Right lobe of liver (tissue), 6 donors: ENCODE data around the gene PGAP6. TPM values are rescaled to one million over a fixed set of nuclear protein-coding genes. Genes with fewer than 3 reads are reported as not detected.

Source experiments
- ATAC-seq, 4 donors: fragments of 200-7000 bp; cut with Tn5 transposase; one replicate each; pipeline ENCODE4 v1.9.1; 2020; ENCODE audit warnings: mild to moderate bottlenecking in 4 of 4, moderate library complexity in 4 of 4
- DNase-seq, 3 donors: peaks; one replicate each; pipeline ENCODE4 v3.0.0-alpha.2; 2020
- H3K27ac ChIP-seq, 3 donors: fragments of 200-600 bp; one replicate each; pipeline ENCODE4 v1.8.0; 2022
- H3K27me3 ChIP-seq, 2 donors: fragments of 200-600 bp; one replicate each; pipeline ENCODE4 v1.8.0; 2022
- H3K36me3 ChIP-seq, 4 donors: fragments of 200-600 bp; sonication (generic) in 1 of 4; one replicate each; pipeline versions ENCODE4 v1.5.1 to v1.8.0; 2017 to 2022; ENCODE audit warnings: control low read depth in 1 of 4
- H3K4me1 ChIP-seq, 4 donors: fragments of 200-600 bp; sonication (generic) in 1 of 4; one replicate each; pipeline versions ENCODE4 v1.5.1 to v1.8.0; 2017 to 2022; ENCODE audit warnings: control low read depth in 1 of 4
- H3K4me3 ChIP-seq, 3 donors: fragments of 200-600 bp; one replicate each; pipeline ENCODE4 v1.8.0; 2022
- H3K9me3 ChIP-seq, 4 donors: fragments of 200-600 bp; sonication (generic) in 1 of 4; one replicate each; pipeline versions ENCODE4 v1.5.1 to v1.8.0; 2017 to 2022; ENCODE audit warnings: control low read depth in 1 of 4
- POLR2A ChIP-seq: fragments of 450-650 bp; IDR thresholded peaks from one replicate; pipeline ENCODE4 v1.6.1; 2017; ENCODE audit warnings: antibody characterized with exemption, mild to moderate bottlenecking
- WGBS: methylation state at CpG from one replicate; pipeline ENCODE4 v1.1.6; 2018; ENCODE audit warnings: low coverage, low lambda C conversion rate; ENCODE audit not compliant: insufficient coverage; ENCODE audit errors: missing lambda C conversion rate; 5-methylcytosine and 5-hydroxymethylcytosine counted together
- intact Hi-C, 2 donors: fragments of 100-400 bp; cut with DNase I; formaldehyde crosslinking; loops; one replicate each; pipeline versions ENCODE4 v1.11.2 to v1.14.1; 2022
- total RNA-seq, 6 experiments: library from RNA; depleted of rRNA in 2 of 6; stranded (reverse); fragments of >200 nt in 2 of 6; fragmentation: NEBNext Ultra II Directional in 3 of 6; extraction: Animal tissue kit (Norgen Biotek cat#: 25700) in 3 of 6; gene quantifications; one replicate each; pipeline versions ENCODE4 v1.1.0 to v1.2.4, GENCODE V29; 2016 to 2023
- TF ChIP-seq, protein P1 (sequence below), 4 donors: fragments of 200-600 bp in 3 of 4; fragments of 450-650 bp in 1 of 4; IDR thresholded peaks; one replicate each; pipeline versions ENCODE4 v1.5.1 to v1.8.0; 2016 to 2022; ENCODE audit warnings: antibody characterized with exemption in 4 of 4, mild to moderate bottlenecking in 2 of 4
- donor health status: DM: no; HTN: yes; CAD: no.
- donor health status: DM: no; HTN: no; CAD: no.
- donor health status: DM: no; HTN: no; CAD: no.
- donor health status: DM: no; HTN: yes; CAD: no.
- donor health status: DM: no; HTN: yes; CAD: no.

PGAP6 gene
- total RNA-seq, 6 experiments from 2014 or later, result 24.3 to 44.6 (median 28.0) TPM

DNA sequence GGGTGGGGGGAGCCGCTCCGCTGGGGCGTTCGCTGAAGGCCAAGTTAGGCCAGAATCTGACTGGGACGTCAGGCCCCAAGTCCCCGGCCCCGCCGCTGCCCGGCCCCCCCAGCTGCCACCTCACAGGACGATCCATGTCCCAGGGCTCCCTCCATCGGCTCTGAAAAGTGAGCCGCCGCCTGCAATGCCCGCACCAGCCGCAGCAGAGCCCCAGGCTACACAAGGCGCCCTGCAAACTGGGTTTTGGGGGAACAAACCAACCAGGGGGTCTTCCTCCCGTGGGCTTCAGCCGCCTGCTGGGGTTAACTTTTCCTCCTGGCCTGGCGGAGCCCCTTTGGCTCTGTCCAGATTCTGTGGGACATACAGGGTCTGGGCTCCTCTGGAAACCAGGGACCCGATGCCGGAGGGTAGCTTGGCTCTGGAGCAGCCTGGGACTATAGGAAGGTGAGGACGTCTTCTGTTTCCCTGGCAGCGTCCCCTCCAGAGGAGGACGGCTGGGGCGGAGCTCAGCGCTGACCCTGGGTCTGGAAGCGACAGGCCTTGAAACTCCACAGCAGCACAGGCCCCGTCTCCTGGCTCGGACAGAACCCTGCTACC lies 16.1 kb upstream of the PGAP6 start:
- Histone ChIP-seq H3K27ac (no peak overlapping the region), H3K4me1 (peaks cover 0 to 10% (median 0%) of the 10 kb centered on the region in 4 donors), H3K36me3 (no peaks in the 10 kb centered on the region), H3K27me3 (no peaks in the 10 kb centered on the region), H3K9me3 (no peaks in the 10 kb centered on the region), H3K4me3 (no peak overlapping the region)
- peak; percentile 72 to 76 (median 72) for DNase-seq
- ATAC-seq, result peak; percentile 20 to 46 (median 34)
- 30% methylated on average over 2 of the region's 29 CpGs for WGBS
- intact Hi-C loops, result loop anchor here in 1 of 2 donors (10.0 kb wide), 1 partner anchor 97 kb away; no protein-coding TSS in a partner anchor
- TF ChIP-seq POLR2A, result no peak
- TF ChIP-seq, protein P1, sequence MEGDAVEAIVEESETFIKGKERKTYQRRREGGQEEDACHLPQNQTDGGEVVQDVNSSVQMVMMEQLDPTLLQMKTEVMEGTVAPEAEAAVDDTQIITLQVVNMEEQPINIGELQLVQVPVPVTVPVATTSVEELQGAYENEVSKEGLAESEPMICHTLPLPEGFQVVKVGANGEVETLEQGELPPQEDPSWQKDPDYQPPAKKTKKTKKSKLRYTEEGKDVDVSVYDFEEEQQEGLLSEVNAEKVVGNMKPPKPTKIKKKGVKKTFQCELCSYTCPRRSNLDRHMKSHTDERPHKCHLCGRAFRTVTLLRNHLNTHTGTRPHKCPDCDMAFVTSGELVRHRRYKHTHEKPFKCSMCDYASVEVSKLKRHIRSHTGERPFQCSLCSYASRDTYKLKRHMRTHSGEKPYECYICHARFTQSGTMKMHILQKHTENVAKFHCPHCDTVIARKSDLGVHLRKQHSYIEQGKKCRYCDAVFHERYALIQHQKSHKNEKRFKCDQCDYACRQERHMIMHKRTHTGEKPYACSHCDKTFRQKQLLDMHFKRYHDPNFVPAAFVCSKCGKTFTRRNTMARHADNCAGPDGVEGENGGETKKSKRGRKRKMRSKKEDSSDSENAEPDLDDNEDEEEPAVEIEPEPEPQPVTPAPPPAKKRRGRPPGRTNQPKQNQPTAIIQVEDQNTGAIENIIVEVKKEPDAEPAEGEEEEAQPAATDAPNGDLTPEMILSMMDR (IDR thresholded peaks at IDR 0.05), result peak; percentile 26 to 39 (median 31)

DNA sequence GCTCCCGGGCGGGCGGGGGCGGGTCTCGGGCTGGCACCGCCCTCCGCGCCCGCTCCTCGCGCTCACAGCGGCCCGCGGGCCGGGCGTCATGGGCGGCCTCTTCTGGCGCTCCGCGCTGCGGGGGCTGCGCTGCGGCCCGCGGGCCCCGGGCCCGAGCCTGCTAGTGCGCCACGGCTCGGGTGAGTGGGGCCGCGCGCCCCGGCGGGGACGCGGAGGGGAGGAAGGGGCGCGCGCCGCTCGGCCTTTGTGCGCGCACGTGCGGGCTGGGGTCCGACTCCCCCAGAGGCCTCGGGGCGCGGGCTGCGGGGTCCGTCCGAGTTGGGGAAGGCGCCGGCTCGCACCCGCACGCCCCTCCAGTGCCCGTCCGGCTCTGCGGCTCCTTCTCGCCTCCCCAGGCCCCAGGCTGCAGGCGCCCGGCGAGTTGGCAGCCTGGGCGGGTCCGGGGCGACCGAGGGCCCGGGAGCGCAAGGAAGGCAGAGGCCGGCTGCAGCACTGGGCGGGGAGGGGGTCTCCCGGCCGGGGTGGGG lies 15.4 kb upstream of the PGAP6 start, which contains the start of gene NME4:
Gene NME4, plus strand, starts transcription at position 65 of the 527 bp plus-strand sequence. Its CDS starts 24 bp downstream, at position 89.
- H3K4me3 ChIP-seq, result peak within 1 kb of the TSS; percentile 30 to 65 (median 46)
- intact Hi-C loops, result loop anchor here in 1 of 2 donors (10.0 kb wide), 1 partner anchor 98 kb away; no protein-coding TSS in a partner anchor
- peak in 1 of 3 donors; percentile 52 for DNase-seq
- H3K27me3 ChIP-seq, result no peaks in the 10 kb centered on the region
- TF ChIP-seq, protein P1 (IDR thresholded peaks at IDR 0.05), result no peak
- TF ChIP-seq POLR2A, result no peak
- no peaks in the 10 kb centered on the region for H3K36me3 ChIP-seq
- under 1% methylated on average over 24 of the region's 75 CpGs for WGBS
- H3K4me1 ChIP-seq, result peaks cover 0 to 6% (median 0%) of the 10 kb centered on the region in 4 donors
- H3K9me3 ChIP-seq, result no peaks in the 10 kb centered on the region
- ATAC-seq, result peak in 1 of 4 donors; percentile 5
- H3K27ac ChIP-seq, result peak within 1 kb of the TSS in 1 of 3 donors; percentile 43

DNA sequence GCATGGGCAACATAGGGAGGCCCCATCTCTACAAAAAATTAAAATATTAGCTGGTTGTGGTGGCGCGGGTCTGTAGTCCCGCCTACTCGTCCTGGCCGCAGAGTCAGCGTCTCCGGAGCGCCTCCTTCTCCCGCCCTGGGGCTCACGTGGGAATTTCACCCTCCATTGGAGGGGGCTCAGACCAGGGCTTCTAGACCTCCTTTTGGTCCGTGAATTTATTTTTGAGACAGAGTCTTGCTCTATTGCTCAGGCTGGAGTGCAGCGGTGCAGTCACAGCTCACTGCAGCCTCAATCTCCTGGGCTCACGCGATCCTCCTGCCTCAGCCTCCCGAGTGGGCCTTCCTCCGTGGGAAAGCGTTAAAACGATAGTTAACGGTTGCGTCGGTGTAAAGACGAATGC lies 14.8 kb upstream of the PGAP6 start:
- H3K4me1 ChIP-seq, result peaks cover 0 to 6% (median 0%) of the 10 kb centered on the region in 4 donors
- H3K4me3 ChIP-seq, result peak overlapping the region; percentile 12 to 65 (median 41)
- intact Hi-C loops, result loop anchor here in 1 of 2 donors (10.0 kb wide), 1 partner anchor 98 kb away; no protein-coding TSS in a partner anchor
- ATAC-seq (peak in 2 of 4 donors; percentile 11 to 42), DNase-seq (peak in 1 of 3 donors; percentile 49)
- H3K9me3 ChIP-seq, result no peaks in the 10 kb centered on the region
- no peaks in the 10 kb centered on the region for H3K36me3 ChIP-seq
- 7% methylated on average over 21 of the region's 22 CpGs for WGBS
- no peak for TF ChIP-seq POLR2A
- TF ChIP-seq, protein P1 (IDR thresholded peaks at IDR 0.05), result no peak
- no peaks in the 10 kb centered on the region for H3K27me3 ChIP-seq
- peak overlapping the region in 1 of 3 donors; percentile 43 for H3K27ac ChIP-seq

DNA sequence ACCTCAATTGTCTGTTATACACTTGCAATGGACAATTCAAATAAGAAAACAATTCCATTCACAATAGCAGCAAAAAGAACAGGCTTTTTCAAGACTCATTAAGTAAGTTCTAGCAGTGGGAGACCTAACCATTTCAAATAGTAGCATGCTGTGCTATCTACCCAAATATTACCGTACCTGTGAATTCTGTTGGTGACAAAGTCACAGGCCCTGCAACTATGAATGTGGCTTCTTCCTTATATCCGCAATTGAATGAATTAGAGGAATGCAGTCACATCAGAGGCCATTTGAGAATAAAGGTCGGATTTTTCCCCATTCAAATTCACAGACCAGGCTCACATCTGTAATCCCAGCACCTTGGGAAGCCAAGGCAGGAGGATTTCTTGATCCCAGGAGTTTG lies 14.4 kb upstream of the PGAP6 start:
- TF ChIP-seq POLR2A, result no peak
- TF ChIP-seq, protein P1 (IDR thresholded peaks at IDR 0.05), result no peak
- Histone ChIP-seq H3K27me3 (no peaks in the 10 kb centered on the region), H3K4me1 (peaks cover 0 to 6% (median 0%) of the 10 kb centered on the region in 4 donors), H3K36me3 (no peaks in the 10 kb centered on the region), H3K9me3 (no peaks in the 10 kb centered on the region), H3K27ac (no peak overlapping the region), H3K4me3 (no peak overlapping the region)
- ATAC-seq (no peak), DNase-seq (no peak)
- intact Hi-C loops, result loop anchor here in 1 of 2 donors (10.0 kb wide), 1 partner anchor 99 kb away; no protein-coding TSS in a partner anchor
- 26% methylated on average over 3 of the region's 3 CpGs for WGBS
